Measurements from ENCODE around the gene BBC3. TPM values are rescaled to one million over a fixed set of nuclear protein-coding genes. Genes with fewer than 3 reads are reported as not detected.

BBC3 gene
- total RNA-seq, 4 donors from 2014 or later: 0.48 to 3.2 (median 2.6) TPM

DNA sequence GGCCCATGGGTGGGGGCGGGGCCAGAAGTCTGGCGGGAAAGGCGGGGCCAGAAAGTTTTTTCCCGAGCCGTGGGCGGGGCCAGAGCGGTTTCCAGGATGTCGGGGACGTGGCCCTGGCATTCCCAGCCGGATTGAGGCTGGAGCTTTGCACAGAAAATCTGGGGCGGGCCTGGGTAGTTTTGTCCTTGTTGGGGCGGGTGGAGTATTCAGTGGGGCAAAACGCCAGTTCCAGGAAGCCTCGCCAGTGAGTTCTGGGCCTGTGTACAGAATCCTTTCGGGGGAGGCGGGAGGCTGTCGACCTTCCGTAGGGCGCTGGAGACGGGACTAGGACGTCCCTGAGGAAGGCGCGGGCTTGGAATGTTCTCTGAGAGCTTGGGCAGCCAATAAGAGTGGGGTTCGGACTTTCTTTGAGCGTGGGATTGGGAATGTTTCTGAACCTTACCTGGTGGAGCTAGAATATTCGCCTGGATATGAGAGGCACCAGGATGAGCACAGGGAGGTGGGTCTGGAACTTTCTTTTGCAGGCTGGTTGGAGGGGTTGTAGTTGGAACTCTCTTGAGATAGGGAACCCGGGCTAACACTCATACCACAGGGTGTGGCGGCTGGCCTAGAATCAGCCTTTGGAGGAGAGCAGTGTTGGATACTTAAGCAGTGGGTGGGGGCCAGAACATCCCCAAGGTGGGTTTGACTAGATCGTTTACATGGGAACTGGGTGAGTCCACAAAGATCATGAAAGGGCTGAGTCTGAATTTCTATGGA, 26.6 kb upstream of the BBC3 start:
- Histone ChIP-seq H3K4me3 (peak overlapping the region; percentile 55 to 76 (median 64)), H3K27ac (peak overlapping the region; percentile 96 to 98 (median 96)), H3K27me3 (no peaks in the 10 kb centered on the region), H3K9me3 (no peaks in the 10 kb centered on the region), H3K36me3 (peaks cover 9 to 45% (median 25%) of the 10 kb centered on the region in 3 donors), H3K4me1 (peaks cover 20 to 65% (median 21%) of the 10 kb centered on the region in 3 donors)
- DNase-seq: peak; percentile 93
- 3 to 6% methylated on average over 15 to 22 of the region's 29 CpGs for WGBS, 2 donors
- TF ChIP-seq POLR2A (IDR thresholded peaks at IDR 0.05): peak in 2 of 4 donors; percentile 25 to 53
- TF ChIP-seq, protein P1, sequence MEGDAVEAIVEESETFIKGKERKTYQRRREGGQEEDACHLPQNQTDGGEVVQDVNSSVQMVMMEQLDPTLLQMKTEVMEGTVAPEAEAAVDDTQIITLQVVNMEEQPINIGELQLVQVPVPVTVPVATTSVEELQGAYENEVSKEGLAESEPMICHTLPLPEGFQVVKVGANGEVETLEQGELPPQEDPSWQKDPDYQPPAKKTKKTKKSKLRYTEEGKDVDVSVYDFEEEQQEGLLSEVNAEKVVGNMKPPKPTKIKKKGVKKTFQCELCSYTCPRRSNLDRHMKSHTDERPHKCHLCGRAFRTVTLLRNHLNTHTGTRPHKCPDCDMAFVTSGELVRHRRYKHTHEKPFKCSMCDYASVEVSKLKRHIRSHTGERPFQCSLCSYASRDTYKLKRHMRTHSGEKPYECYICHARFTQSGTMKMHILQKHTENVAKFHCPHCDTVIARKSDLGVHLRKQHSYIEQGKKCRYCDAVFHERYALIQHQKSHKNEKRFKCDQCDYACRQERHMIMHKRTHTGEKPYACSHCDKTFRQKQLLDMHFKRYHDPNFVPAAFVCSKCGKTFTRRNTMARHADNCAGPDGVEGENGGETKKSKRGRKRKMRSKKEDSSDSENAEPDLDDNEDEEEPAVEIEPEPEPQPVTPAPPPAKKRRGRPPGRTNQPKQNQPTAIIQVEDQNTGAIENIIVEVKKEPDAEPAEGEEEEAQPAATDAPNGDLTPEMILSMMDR (IDR thresholded peaks at IDR 0.05): no peak
- intact Hi-C loops (cut with DNase I): no loop called here

DNA sequence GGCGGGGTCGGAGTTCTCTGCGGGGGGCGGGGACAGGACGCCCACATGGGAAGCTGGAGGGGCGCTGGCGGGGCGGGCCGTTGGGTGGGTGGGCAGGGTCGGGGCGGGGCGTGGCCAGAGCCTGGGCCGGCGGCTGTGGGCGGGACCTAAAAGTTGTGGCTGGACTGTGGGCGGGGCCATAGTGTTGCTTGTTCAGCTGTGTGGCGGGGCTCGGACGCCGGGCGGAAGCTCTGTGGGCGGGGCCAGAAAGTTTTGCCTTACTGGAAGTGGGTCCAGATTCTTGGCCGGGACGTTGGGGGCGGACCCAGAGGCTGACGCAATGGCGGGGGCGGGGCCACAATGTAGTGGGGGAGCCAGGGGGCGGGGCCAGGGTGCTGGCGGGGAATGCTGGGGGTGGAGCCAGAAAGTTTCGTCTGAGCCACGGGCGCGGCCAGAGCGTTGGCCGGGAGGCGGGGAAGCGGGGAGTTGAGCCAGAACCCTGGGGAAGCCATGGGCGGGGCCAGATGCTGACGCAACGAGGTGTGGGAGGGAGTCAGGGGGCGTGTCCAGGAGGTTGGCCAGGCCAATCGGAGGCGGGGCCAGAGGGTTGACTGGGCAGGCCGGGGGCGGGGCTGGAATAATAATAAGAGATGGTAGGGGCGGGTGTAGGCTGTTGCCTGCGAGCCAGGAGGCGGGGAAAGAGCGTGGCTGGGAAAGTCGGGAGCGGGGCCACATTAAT, 25.9 kb upstream of the BBC3 start:
- Histone ChIP-seq H3K4me1 (peaks cover 20 to 68% (median 21%) of the 10 kb centered on the region in 3 donors), H3K27me3 (no peaks in the 10 kb centered on the region), H3K9me3 (no peaks in the 10 kb centered on the region), H3K27ac (peak overlapping the region; percentile 96 to 98 (median 96)), H3K36me3 (peaks cover 9 to 38% (median 20%) of the 10 kb centered on the region in 3 donors), H3K4me3 (peak overlapping the region; percentile 55 to 76 (median 64))
- WGBS, 2 donors: 0 to 1% methylated on average over 18 to 19 of the region's 52 CpGs
- no peak for TF ChIP-seq POLR2A (IDR thresholded peaks at IDR 0.05)
- TF ChIP-seq, protein P1 (IDR thresholded peaks at IDR 0.05): no peak
- peak; percentile 99 for DNase-seq
- intact Hi-C loops (cut with DNase I): no loop called here

DNA sequence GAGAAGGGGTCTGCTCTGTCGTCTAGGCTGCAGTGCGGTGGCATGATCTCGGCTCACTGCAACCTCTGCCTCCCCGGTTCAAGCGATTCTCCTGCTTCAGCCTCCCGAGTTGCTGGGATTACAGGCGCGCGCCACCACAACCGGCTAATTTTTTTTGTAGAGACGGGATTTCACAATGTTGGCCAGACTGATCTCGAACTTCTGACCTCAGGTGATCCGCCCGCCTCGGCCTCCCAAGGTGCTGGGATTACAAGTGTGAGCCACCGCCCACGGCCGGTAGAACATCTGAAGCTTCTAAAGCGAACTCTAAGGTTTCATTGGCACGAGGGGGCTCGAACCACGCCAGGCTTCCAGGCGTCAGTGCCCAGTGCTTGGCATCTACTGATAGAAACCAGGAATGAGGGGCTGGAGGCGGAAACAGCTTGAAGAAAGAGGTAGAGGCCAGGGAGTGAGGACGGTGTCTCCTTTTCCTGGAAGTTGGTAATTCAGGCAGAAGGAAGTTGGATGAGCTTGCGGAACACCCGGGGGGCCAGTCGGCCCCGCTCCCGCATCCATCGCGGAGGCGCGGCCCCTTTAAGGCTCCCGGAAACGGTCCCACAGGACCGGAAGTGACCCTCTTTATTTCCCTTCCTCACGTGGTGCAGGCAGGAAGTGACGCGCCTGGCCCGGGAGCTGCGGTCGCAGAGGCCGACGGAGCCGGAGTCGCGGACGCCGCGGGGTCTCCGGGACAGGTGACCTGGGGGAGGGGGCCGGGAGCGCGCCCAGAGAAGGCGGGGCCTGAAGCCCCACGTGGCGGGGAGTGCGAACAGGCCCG, 25.1 kb upstream of the BBC3 start, which contains the start of gene CCDC9:
Gene CCDC9, plus strand, starts transcription at position 647 of the 814 bp plus-strand sequence. CDS start 1,876 bp downstream, outside the sequence.
- Histone ChIP-seq H3K36me3 (peaks cover 7 to 30% (median 16%) of the 10 kb centered on the region in 3 donors), H3K27me3 (no peaks in the 10 kb centered on the region), H3K27ac (peak within 1 kb of the TSS; percentile 96 to 98 (median 96)), H3K4me1 (peaks cover 20 to 74% (median 21%) of the 10 kb centered on the region in 3 donors), H3K9me3 (no peaks in the 10 kb centered on the region), H3K4me3 (peak within 1 kb of the TSS; percentile 55 to 76 (median 64))
- intact Hi-C loops (cut with DNase I): no loop called here
- peak; percentile 97 for DNase-seq
- 19 to 32% methylated on average over 23 to 29 of the region's 60 CpGs for WGBS, 2 donors
- TF ChIP-seq, protein P1 (IDR thresholded peaks at IDR 0.05): no peak
- TF ChIP-seq POLR2A (IDR thresholded peaks at IDR 0.05): peak in 3 of 4 donors; percentile 83 to 92 (median 88)

DNA sequence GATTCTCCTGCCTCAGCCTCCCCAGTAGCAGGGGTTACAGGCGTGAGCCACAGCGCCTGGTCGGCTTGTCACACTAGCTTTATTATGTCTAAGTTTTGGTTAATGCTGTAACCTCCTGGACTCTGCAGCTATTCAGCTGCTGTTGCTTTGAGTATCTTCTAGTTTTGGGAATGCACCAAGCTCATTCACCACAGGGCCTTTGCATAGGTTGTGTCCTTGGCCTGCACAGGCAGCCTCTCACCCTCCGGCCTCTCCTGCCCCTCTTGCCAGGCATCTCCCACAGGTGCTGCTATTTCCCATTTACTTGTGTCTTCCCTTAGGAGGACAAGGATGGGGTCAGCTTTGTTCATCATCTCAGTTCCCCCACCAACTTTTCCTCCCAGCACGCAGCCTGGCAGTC, 23.0 kb upstream of the BBC3 start:
- Histone ChIP-seq H3K4me1 (peaks cover 20 to 70% (median 21%) of the 10 kb centered on the region in 3 donors), H3K27me3 (no peaks in the 10 kb centered on the region), H3K4me3 (no peak overlapping the region), H3K9me3 (no peaks in the 10 kb centered on the region), H3K27ac (peak overlapping the region in 3 of 4 donors; percentile 10 to 54 (median 49)), H3K36me3 (peaks cover 0 to 9% (median 0%) of the 10 kb centered on the region in 3 donors)
- intact Hi-C loops (cut with DNase I): no loop called here
- no peak for DNase-seq
- TF ChIP-seq, protein P1 (IDR thresholded peaks at IDR 0.05): no peak
- TF ChIP-seq POLR2A (IDR thresholded peaks at IDR 0.05): no peak
- 62 to 84% methylated on average over 5 of the region's 5 CpGs for WGBS, 2 donors
